ENCODE data around the gene ARSA. TPM values are rescaled to one million over a fixed set of nuclear protein-coding genes. Genes with fewer than 3 reads are reported as not detected.

ARSA gene
- total and polyA plus RNA-seq, 4 donors: 9.8 to 47.1 (median 32.4) TPM

DNA sequence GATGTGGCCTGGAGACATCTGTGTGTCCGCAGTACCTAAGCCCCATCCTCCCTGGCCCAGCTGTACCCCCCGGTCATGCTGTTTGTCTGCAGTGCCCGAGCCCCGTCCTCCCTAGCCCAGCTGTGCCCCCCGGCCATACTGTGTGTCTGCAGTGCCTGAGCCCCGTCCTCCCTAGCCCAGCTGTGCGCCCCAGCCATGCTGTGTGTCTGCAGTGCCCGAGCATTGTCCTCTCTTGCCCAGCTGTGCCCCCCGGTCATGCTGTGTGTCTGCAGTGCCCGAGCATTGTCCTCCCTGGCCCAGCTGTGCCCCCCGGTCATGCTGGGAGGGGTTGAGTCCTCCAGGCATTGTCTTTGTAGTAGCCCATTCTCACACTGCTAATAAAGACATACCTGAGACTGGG, 7.6 kb upstream of the ARSA start:
- Histone ChIP-seq H3K4me3 (ENCODE audit: low read depth, low read length) (no peak overlapping the region), H3K27me3 (ENCODE audit: control insufficient read depth, insufficient read depth, low read length) (no peaks in the 10 kb centered on the region), H3K27ac (ENCODE audit: low read depth, low read length) (no peak overlapping the region), H3K36me3 (ENCODE audit: control insufficient read depth, insufficient read depth, low read length) (peaks cover 4% of the 10 kb centered on the region), H3K9me3 (ENCODE audit: control insufficient read depth, insufficient read depth, low read length) (no peaks in the 10 kb centered on the region), H3K4me1 (ENCODE audit: control insufficient read depth, insufficient read depth, low read length) (no peaks in the 10 kb centered on the region)
- no peak for DNase-seq (ENCODE audit: low read depth in 4 of 6, low spot score in 6 of 6)
- WGBS (ENCODE audit: insufficient coverage): 87% methylated on average over 8 of the region's 11 CpGs

DNA sequence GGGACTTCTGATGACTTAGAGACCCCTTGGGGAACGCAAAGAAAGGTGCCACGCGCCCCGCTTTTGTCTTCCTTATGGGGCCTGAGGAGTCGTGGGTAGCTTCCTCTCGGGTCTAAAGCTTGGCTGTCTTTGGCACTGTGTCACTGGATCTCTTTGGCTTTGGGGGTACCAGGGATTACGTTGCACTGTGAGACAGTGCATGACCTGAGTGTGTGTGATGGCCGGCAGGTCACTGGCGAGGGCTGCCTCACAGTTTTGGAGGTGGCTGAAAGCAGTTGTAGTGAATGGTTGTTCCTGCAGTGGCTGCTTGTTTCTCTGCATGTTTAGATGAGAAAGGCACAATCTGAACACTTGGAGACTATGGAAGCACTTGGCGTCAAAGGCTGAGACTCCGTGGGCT, 5.8 kb upstream of the ARSA start:
- 77% methylated on average over 10 of the region's 11 CpGs for WGBS (ENCODE audit: insufficient coverage)
- Histone ChIP-seq H3K4me3 (ENCODE audit: low read depth, low read length) (no peak overlapping the region), H3K4me1 (ENCODE audit: control insufficient read depth, insufficient read depth, low read length) (peaks cover 9% of the 10 kb centered on the region), H3K36me3 (ENCODE audit: control insufficient read depth, insufficient read depth, low read length) (peaks cover 4% of the 10 kb centered on the region), H3K9me3 (ENCODE audit: control insufficient read depth, insufficient read depth, low read length) (no peaks in the 10 kb centered on the region), H3K27ac (ENCODE audit: low read depth, low read length) (no peak overlapping the region), H3K27me3 (ENCODE audit: control insufficient read depth, insufficient read depth, low read length) (no peaks in the 10 kb centered on the region)
- no peak for DNase-seq (ENCODE audit: low read depth in 4 of 6, low spot score in 6 of 6)

DNA sequence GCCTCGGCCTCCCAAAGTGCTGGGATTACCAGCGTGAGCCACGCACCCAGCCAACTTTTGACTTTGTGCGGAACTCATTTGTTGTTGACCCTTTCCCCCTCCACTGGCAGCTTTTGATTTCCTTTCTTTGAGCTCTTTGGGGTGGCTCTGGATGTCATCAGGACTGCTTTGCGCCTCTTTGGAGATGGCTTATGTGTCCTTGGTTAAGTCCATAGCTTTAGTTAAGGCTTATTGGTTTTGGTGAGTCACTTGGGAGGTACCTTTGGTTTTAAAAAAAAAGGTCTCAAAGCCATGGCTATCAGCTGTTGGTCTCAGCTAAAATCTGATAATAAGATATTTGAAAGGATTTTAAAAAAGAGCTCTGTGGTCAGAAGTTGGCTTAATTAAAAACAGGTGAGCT, 5.1 kb upstream of the ARSA start:
- DNase-seq (ENCODE audit: low read depth in 4 of 6, low spot score in 6 of 6): no peak
- WGBS (ENCODE audit: insufficient coverage): 91% methylated on average over 4 of the region's 5 CpGs
- Histone ChIP-seq H3K27ac (ENCODE audit: low read depth, low read length) (no peak overlapping the region), H3K27me3 (ENCODE audit: control insufficient read depth, insufficient read depth, low read length) (no peaks in the 10 kb centered on the region), H3K4me1 (ENCODE audit: control insufficient read depth, insufficient read depth, low read length) (peaks cover 15% of the 10 kb centered on the region), H3K4me3 (ENCODE audit: low read depth, low read length) (no peak overlapping the region), H3K36me3 (ENCODE audit: control insufficient read depth, insufficient read depth, low read length) (peaks cover 4% of the 10 kb centered on the region), H3K9me3 (ENCODE audit: control insufficient read depth, insufficient read depth, low read length) (no peaks in the 10 kb centered on the region)

DNA sequence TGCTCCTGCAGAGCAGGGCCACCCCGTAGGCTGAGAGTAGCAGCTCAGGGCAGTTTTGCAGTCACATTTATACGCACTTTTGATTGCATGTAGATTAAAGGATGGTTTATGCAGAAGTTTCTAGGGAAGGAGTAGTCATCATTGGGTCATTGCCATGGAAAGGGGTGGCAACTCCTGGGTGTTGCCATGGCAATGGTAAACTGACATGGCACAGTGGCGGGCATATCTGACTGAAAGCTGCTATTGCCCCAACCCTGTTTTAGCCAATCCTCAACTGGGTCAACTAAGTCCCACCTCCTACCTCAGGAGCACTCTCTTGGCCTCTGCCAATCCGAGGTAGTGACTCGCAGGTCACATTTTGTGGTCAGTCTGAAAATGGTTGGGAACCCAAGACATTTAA, 2.4 kb upstream of the ARSA start:
- WGBS (ENCODE audit: insufficient coverage): 90% methylated on average over 4 of the region's 5 CpGs
- Histone ChIP-seq H3K4me1 (ENCODE audit: control insufficient read depth, insufficient read depth, low read length) (peaks cover 27% of the 10 kb centered on the region), H3K27ac (ENCODE audit: low read depth, low read length) (no peak overlapping the region), H3K4me3 (ENCODE audit: low read depth, low read length) (no peak overlapping the region), H3K36me3 (ENCODE audit: control insufficient read depth, insufficient read depth, low read length) (peaks cover 19% of the 10 kb centered on the region), H3K9me3 (ENCODE audit: control insufficient read depth, insufficient read depth, low read length) (no peaks in the 10 kb centered on the region), H3K27me3 (ENCODE audit: control insufficient read depth, insufficient read depth, low read length) (no peaks in the 10 kb centered on the region)
- no peak for DNase-seq (ENCODE audit: low read depth in 4 of 6, low spot score in 6 of 6)

DNA sequence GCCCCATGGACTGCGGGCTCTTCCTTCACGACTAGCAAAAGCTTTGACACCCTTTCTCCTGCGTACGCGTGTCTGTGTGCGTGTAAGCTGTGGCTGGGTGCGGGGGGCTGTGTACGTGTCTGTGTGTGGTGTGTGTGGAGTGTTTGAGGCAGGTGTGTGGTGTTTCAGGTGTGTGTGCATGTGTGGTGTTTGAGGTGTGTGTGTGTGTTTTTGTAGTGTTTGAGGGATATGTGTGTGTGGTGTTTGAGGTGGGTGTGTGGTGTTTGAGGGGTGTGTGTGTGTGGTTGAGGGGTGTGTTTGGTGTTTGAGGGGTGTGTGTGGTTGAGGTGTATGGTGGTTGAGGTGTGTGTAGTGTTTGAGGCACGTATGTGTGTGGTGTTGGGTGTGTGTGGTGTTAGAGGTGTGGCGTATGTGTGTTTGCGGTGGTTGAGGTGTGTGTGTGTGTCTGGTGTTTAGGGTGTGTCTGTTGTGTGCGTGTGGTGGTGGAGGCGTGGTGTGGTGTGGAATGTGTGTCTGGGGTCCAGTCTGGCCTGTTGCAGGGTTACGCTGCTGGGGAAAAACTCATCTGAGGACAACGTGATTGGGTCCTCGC, 687 bp upstream of the ARSA start:
- H3K9me3 ChIP-seq (ENCODE audit: control insufficient read depth, insufficient read depth, low read length): no peaks in the 10 kb centered on the region
- DNase-seq (ENCODE audit: low read depth in 4 of 6, low spot score in 6 of 6): no peak
- H3K27me3 ChIP-seq (ENCODE audit: control insufficient read depth, insufficient read depth, low read length): no peaks in the 10 kb centered on the region
- H3K27ac ChIP-seq (ENCODE audit: low read depth, low read length): peak overlapping the region; percentile 27
- H3K4me1 ChIP-seq (ENCODE audit: control insufficient read depth, insufficient read depth, low read length): peaks cover 27% of the 10 kb centered on the region
- 31% methylated on average over 13 of the region's 16 CpGs for WGBS (ENCODE audit: insufficient coverage)
- peaks cover 29% of the 10 kb centered on the region for H3K36me3 ChIP-seq (ENCODE audit: control insufficient read depth, insufficient read depth, low read length)
- peak overlapping the region; percentile 77 for H3K4me3 ChIP-seq (ENCODE audit: low read depth, low read length)

DNA sequence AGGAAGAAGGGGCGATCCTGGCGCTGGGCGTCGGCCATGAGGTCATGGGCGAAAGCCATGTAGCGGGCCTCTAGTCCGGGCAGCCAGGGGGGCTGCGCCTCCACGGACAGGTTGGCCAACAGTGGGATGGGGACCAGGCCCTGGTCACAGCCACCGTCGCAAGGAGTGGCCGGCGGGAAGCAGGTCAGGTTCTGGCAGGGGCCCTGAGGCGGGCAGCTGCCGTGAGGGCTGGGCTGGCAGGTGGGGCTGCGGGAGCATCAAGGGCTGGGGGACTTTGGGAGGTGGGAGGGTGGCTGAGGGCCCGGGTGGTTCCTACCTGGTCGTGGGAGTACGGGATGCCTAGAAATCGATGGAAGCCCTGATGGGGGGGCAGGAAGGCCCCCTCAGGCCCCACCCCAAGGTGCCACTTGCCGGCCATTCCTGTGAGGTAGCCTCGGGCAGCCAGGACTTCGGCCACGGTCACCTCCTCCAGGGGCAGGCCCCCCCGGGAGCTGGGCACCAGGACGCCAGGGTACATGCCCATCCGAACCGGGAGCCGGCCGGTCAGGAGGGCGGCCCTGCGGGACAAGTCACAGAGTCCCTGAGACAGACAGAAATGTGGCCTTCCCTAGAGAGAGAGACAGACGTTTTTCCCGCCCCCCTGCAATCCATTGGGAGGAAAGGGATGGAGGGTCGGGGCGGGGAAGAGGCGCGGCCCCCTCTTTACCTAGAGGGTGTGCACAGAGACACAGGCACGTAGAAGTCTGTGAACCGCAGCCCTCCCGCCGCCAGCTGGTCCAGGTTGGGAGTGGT, 906 bp downstream of the ARSA start:
- Histone ChIP-seq H3K4me1 (ENCODE audit: control insufficient read depth, insufficient read depth, low read length) (peaks cover 27% of the 10 kb centered on the region), H3K4me3 (ENCODE audit: low read depth, low read length) (peak overlapping the region; percentile 68), H3K27me3 (ENCODE audit: control insufficient read depth, insufficient read depth, low read length) (no peaks in the 10 kb centered on the region), H3K36me3 (ENCODE audit: control insufficient read depth, insufficient read depth, low read length) (peaks cover 29% of the 10 kb centered on the region), H3K27ac (ENCODE audit: low read depth, low read length) (peak overlapping the region; percentile 47), H3K9me3 (ENCODE audit: control insufficient read depth, insufficient read depth, low read length) (no peaks in the 10 kb centered on the region)
- DNase-seq (ENCODE audit: low read depth in 4 of 6, low spot score in 6 of 6): no peak
- 75% methylated on average over 40 of the region's 42 CpGs for WGBS (ENCODE audit: insufficient coverage)

DNA sequence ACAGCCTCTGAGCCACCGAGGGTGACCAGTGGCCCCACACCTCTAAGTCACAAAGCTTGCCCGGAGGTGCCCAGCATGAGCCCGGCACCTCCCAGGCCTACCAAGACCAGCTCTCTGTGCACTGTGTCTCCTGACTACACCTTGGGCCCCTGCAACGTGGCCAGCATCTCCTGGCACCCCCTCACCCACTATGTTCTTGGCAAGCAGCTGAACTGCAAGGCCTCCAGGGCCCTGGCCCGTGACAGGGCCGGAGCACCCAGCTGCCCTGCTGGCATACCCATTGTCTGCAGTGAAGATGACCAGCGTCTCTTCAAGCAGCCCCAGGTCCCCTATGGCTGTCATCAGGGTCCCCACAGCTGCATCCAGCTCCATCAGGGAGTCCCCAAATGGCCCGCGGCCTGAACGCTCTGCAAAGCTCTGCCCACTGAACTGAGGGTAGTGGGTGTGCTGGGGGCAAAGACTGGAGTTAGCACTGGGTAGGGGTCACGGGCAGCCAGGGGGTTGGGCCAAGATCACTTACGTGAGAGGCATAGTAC, 1.6 kb downstream of the ARSA start:
- Histone ChIP-seq H3K4me3 (ENCODE audit: low read depth, low read length) (no peak overlapping the region), H3K36me3 (ENCODE audit: control insufficient read depth, insufficient read depth, low read length) (peaks cover 29% of the 10 kb centered on the region), H3K27ac (ENCODE audit: low read depth, low read length) (no peak overlapping the region), H3K9me3 (ENCODE audit: control insufficient read depth, insufficient read depth, low read length) (no peaks in the 10 kb centered on the region), H3K27me3 (ENCODE audit: control insufficient read depth, insufficient read depth, low read length) (no peaks in the 10 kb centered on the region), H3K4me1 (ENCODE audit: control insufficient read depth, insufficient read depth, low read length) (peaks cover 29% of the 10 kb centered on the region)
- WGBS (ENCODE audit: insufficient coverage): 88% methylated on average over 12 of the region's 12 CpGs
- DNase-seq (ENCODE audit: low read depth in 4 of 6, low spot score in 6 of 6): no peak

DNA sequence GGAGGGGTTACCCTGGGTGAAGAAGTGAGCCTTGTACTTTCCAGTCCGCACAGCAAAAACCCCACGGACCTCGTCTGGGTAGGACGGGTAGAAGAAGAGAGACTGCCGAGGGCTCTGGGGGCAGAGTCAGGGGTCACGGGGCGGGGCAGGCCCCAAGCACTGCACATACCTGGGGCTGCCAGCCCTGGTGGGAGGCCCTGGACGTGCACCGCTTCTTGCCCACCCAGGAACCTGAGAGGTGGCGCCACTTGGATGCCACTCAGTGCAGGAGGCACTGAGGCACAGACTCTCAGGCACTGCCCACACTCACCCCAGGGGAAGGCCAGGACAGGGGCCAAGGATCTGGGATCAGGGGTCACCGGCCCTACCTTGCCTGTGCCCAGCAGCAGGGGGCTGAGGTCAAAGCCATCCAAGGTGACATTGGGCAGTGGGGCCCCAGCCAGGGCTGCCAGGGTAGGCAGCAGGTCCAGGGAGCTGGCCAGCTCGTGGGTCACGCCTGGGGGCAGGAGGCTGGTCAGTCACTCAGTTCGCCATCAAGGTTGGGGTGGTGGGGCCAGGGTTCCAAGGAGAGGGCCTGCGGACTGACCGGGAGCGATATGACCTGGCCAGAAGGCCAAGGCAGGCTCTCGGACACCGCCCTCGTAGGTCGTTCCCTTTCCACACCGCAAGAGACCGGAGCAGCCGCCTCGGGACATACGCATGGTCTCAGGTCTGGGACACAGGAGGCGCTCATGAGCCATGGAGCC, 2.2 kb downstream of the ARSA start:
- no peak overlapping the region for H3K27ac ChIP-seq (ENCODE audit: low read depth, low read length)
- WGBS (ENCODE audit: insufficient coverage): 89% methylated on average over 27 of the region's 27 CpGs
- H3K9me3 ChIP-seq (ENCODE audit: control insufficient read depth, insufficient read depth, low read length): no peaks in the 10 kb centered on the region
- DNase-seq (ENCODE audit: low read depth in 4 of 6, low spot score in 6 of 6): no peak
- peaks cover 29% of the 10 kb centered on the region for H3K36me3 ChIP-seq (ENCODE audit: control insufficient read depth, insufficient read depth, low read length)
- H3K4me3 ChIP-seq (ENCODE audit: low read depth, low read length): no peak overlapping the region
- peaks cover 33% of the 10 kb centered on the region for H3K4me1 ChIP-seq (ENCODE audit: control insufficient read depth, insufficient read depth, low read length)
- H3K27me3 ChIP-seq (ENCODE audit: control insufficient read depth, insufficient read depth, low read length): no peaks in the 10 kb centered on the region

DNA sequence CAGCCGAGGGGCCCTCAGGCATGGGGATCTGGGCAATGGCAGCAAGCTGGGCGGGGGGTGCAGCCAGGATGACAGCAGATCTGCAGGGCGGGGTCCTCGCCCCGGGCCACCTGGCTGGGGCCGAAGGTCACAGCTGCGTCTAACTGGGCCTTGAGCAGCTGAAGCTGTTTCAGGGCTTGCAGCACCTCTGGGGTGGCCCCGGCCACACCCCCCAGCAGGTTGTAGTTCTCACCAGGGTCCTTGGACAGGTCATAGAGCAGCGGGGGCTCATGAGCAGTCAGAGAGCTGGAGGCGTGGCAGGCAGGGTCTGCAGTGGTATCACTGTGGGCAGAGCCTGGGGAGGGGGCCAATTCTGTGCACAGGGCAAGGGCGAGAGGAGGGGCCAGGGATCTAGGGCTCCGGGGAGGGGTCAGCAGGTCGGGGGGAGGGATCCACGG, 2.8 kb downstream of the ARSA start:
- no peak for DNase-seq (ENCODE audit: low read depth in 4 of 6, low spot score in 6 of 6)
- Histone ChIP-seq H3K27me3 (ENCODE audit: control insufficient read depth, insufficient read depth, low read length) (no peaks in the 10 kb centered on the region), H3K27ac (ENCODE audit: low read depth, low read length) (no peak overlapping the region), H3K36me3 (ENCODE audit: control insufficient read depth, insufficient read depth, low read length) (peaks cover 29% of the 10 kb centered on the region), H3K4me1 (ENCODE audit: control insufficient read depth, insufficient read depth, low read length) (peaks cover 39% of the 10 kb centered on the region), H3K4me3 (ENCODE audit: low read depth, low read length) (no peak overlapping the region), H3K9me3 (ENCODE audit: control insufficient read depth, insufficient read depth, low read length) (no peaks in the 10 kb centered on the region)
- 90% methylated on average over 14 of the region's 14 CpGs for WGBS (ENCODE audit: insufficient coverage)

Data from spinal cord (tissue), 10 donors.